ENCODE measurements around the gene C2orf78.
"Not testable (repeated sequence)": the region's sequence is repeated elsewhere in the genome, so short reads cannot be mapped to it uniquely, and the experiment has no call there.

Gene C2orf78, protein sequence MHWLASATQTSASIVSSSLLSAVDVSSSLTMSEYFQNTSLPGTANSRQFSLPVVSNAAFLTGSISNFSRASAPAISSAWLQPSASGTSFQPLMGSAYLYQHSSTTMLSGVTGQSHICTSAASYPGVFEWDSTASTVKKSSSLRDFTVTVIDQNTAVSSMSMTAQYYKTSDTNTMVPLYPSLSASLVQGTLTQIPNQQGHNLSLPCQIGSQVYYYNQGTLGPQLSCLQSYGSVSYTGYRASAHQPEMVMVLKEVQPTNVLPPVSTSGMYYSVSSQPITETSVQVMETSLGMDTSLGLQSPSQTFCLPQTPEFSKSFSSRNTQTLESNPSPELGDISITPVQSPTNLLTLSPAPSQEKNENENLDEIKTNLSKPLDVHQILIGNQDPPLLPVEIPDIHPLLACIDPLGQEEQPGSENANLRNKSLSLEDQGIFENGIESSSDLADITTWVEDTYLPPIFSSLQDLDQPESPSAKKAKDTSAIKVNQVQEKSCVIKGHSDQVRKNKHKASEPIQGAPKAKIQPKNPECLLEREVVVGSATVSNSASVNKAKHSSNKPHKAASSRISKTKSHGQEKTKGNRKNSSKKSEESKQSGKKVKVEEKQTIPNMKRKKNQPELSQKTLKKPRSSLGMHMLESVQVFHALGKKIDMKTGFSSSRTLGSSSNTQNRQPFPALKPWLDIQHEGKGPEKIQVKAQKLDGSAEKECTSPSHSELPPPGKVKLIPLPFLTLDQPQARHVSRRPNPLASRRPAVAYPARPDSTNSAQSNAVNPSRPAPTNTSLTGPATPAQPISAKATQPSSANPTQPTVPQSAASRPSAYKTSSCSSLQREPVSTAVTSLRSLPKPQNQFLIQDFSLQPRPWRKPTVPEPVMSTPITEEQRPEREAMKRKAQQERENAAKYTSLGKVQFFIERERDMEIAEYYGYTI

DNA sequence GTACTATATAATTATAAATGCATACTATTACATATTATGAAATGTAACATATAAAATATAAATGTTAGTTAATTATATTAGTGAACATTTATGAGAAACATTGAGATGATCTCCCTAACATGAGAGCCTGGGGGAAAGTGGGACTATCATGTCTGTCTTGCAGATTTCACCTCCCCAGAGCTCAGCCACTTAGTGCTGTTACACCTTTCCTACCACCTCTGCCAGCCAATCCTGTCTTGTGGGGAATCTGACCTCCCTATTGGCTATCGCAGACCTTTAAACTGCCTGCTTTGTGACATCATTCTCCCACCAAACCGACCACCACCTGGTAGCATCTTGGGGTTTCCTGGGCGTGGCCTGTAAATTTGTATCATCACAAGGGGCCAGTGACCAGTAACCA is at the start of gene C2orf78:
Gene C2orf78 (plus strand): TSS at position 301 of the 400 bp plus-strand sequence. CDS start 127 bp downstream, outside the sequence.
- not testable (repeated sequence) for H3K4me3 ChIP-seq (ENCODE audit: control insufficient read depth, low read depth, low read length); DNase-seq (ENCODE audit: low read depth)

DNA sequence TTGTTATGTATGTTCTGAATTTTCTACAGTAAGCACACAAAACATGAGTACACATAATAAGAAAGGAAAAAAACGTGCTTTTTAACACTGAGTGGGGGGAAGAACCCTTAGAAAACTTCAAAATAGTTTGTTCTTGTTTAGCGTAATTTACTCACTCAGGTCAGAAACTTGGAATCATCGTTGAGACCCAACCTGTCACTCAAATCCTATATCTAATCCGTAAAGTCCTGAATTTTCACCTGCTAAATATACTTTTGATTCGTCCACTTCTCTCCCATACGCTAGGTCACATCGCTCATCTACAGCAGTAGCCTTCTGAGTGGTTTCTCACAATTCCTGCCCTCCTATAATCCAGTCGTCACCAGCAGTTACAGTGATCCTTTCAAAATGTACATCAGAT is 47.6 kb upstream of the C2orf78 start:
- DNase-seq (ENCODE audit: low read depth) = no peak
- TF ChIP-seq, protein P1, sequence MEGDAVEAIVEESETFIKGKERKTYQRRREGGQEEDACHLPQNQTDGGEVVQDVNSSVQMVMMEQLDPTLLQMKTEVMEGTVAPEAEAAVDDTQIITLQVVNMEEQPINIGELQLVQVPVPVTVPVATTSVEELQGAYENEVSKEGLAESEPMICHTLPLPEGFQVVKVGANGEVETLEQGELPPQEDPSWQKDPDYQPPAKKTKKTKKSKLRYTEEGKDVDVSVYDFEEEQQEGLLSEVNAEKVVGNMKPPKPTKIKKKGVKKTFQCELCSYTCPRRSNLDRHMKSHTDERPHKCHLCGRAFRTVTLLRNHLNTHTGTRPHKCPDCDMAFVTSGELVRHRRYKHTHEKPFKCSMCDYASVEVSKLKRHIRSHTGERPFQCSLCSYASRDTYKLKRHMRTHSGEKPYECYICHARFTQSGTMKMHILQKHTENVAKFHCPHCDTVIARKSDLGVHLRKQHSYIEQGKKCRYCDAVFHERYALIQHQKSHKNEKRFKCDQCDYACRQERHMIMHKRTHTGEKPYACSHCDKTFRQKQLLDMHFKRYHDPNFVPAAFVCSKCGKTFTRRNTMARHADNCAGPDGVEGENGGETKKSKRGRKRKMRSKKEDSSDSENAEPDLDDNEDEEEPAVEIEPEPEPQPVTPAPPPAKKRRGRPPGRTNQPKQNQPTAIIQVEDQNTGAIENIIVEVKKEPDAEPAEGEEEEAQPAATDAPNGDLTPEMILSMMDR (conservative IDR thresholded peaks at IDR 0.05; ENCODE audit: control insufficient read depth, insufficient read depth, low read depth, low read length) = no peak
- peak overlapping the region; percentile 95 for H3K4me3 ChIP-seq (ENCODE audit: control insufficient read depth, low read depth, low read length)

DNA sequence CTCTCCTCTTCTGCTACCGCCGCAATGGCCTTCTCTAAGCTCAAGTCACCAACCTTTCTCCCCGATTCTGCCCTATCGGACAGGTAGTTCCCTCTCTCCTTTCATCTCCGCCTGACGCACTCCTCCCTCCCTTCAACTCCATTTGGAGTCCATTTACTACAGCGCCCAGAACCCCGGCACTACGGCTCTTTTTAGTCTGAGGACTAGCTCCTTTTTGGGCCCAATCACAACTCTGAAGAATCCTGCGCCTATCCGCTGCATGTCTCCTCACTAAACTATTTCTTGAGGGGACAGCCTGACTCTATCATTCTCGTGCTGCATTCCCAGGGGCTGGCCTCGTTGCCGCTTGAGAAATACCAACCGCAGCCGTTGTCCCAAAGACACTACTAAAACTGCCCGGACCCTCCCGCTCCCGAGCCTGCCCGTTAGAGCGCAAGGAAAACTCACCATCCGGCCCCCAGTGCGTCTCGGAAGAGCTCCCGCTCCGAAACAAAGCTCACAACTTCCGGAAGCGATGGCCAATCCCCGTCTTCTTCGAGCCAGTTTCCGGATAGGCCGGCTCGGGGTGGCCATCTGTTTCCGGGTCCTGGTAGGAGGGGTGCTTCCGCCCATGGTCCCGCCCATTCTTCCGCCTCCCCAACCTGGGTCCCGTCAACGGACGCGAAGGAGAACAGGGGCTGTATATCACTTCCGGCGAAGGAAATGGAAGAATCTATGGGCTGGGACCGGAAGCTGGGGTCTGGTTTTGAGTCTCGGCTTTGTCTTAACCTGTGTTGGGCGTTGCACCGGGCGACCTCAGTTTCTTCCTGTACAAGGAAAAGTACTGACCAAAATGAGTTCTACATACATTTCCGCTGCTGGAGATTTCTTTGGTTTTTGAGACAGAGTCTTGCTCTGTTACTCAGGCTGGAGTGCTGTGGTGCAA is 46.9 kb upstream of the C2orf78 start, which contains the start of gene TPRKB:
Gene TPRKB (minus strand): TSS at position 491 of the 925 bp plus-strand sequence. CDS start 2,776 bp downstream, outside the sequence.
- TF ChIP-seq, protein P1 (conservative IDR thresholded peaks at IDR 0.05; ENCODE audit: control insufficient read depth, insufficient read depth, low read depth, low read length) = no peak
- H3K4me3 ChIP-seq (ENCODE audit: control insufficient read depth, low read depth, low read length) = peak within 1 kb of the TSS; percentile 95
- peak; percentile 97 for DNase-seq (ENCODE audit: low read depth)

DNA sequence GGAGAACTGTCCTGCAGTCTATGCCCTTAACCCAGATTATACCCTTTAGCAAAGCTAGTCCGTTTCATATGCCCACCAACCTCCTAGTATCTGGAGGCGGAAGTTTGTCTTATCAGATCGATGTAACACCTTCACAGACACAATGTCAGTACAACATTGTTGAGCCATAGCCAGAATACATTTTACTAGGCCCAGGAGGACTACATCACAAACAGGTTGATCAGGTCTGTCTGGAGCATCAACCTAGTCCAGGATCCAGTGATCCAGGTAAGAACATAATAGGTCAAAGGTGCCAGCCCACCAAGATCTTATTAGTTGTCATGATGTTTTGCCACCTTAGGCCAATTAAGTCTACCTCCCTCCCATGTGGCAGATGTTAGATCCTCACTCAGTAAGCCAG is 44.9 kb upstream of the C2orf78 start:
- TF ChIP-seq, protein P1 (conservative IDR thresholded peaks at IDR 0.05; ENCODE audit: control insufficient read depth, insufficient read depth, low read depth, low read length) = no peak
- no peak for DNase-seq (ENCODE audit: low read depth)
- H3K4me3 ChIP-seq (ENCODE audit: control insufficient read depth, low read depth, low read length) = no peak overlapping the region

DNA sequence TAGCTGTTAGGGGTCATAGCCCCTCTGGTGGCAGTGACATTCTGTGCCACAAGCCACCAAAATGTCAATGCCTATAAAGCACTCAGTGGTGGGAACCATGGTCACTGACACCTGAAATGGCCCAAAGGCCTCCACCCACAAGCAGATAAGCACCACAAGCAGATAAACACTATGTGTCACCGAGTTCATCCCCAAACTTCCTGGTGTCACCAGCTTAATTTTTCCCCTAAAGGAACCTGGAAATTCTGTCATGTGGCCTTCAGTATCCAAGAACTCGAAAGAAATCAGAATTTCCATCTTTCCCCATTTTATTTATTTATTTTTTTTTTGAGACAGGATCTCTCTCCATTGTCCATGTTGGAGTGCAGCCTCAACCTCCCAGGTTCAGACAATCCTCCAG is 43.2 kb upstream of the C2orf78 start:
- TF ChIP-seq, protein P1 (conservative IDR thresholded peaks at IDR 0.05; ENCODE audit: control insufficient read depth, insufficient read depth, low read depth, low read length) = no peak
- no peak overlapping the region for H3K4me3 ChIP-seq (ENCODE audit: control insufficient read depth, low read depth, low read length)
- no peak for DNase-seq (ENCODE audit: low read depth)

DNA sequence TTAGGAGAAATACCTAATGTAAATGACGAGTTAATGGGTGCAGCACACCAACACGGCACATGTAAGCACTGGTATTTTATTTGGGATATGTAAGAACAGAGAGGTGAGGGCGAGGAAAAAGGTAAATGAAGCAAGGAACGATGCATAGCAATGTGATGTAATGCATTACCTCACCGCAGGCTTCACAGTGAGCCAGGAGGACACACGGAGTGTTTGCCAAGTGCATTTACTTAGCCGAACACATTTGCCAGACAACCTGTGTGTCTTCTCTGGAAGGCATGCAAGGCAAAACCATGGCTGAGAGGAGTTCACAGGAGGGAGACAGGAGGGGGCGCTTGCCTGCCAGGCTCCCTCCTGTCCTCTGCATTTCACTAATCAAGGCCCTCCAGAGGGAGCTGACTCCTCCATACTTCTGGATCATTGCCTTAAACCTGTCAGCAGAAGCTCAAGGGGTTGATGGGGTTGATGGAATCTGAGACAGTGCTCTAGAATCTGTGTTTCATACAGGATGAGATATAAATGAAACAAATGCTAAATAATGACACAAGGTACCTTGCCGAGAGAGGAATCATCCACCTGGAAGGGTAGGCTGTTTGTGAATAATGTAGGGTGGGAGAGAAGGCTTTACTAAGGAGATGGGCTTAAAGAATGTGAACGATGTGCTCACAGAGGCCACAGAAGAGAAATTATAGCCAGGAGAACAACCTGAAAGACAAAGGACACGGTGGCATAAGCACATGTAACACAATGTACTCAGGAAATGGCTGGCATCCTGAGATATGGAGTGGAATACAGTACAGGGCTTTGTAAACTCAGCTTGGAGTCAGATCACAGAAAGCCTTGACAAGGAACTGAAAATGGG is 37.7 kb upstream of the C2orf78 start:
- TF ChIP-seq, protein P1 (conservative IDR thresholded peaks at IDR 0.05; ENCODE audit: control insufficient read depth, insufficient read depth, low read depth, low read length) = no peak
- no peak overlapping the region for H3K4me3 ChIP-seq (ENCODE audit: control insufficient read depth, low read depth, low read length)
- no peak for DNase-seq (ENCODE audit: low read depth)
